DMS79 treated with DMSO at 0.1 percent for 48 hours (cell line): ENCODE measurements around the gene CUL3.
"Not testable (repeated sequence)": the region's sequence is repeated elsewhere in the genome, so short reads cannot be mapped to it uniquely, and the experiment has no call there.

Experiments used
- DNase-seq: peaks from one replicate; lab custom pipeline; 2025; lab: John Stamatoyannopoulos, UW

CUL3 gene

GRCh38 chr2:224585211-224586088, at the start of gene CUL3:
Gene CUL3, minus strand, starts transcription at chr2:224585363. Its CDS starts 354 bp downstream, at chr2:224585009.
- peak; percentile 96 for DNase-seq

GRCh38 chr2:224630659-224631550, 45.7 kb upstream of the CUL3 start:
- DNase-seq = no peak

GRCh38 chr2:224628416-224628815, 43.3 kb upstream of the CUL3 start:
- DNase-seq = no peak

GRCh38 chr2:224626735-224627134, 41.6 kb upstream of the CUL3 start:
- DNase-seq = no peak

- DNase-seq = no peak
These were observed 28.6 kb upstream of the CUL3 start for GRCh38 chr2:224613543-224614286.

- DNase-seq = no peak
These were observed 27.4 kb upstream of the CUL3 start for GRCh38 chr2:224612578-224612977.

GRCh38 chr2:224611938-224612337, 26.8 kb upstream of the CUL3 start:
- DNase-seq = no peak

GRCh38 chr2:224608104-224608503, 22.9 kb upstream of the CUL3 start:
- DNase-seq = no peak

- not testable (repeated sequence) for DNase-seq
These were observed 18.8 kb upstream of the CUL3 start for GRCh38 chr2:224603746-224604500.

- not testable (repeated sequence) for DNase-seq
These were observed 17.7 kb upstream of the CUL3 start for GRCh38 chr2:224602778-224603375.

- DNase-seq = no peak
These were observed 16.8 kb upstream of the CUL3 start for GRCh38 chr2:224601923-224602322.

- no peak for DNase-seq
These were observed 13.5 kb upstream of the CUL3 start for GRCh38 chr2:224598678-224599077.

GRCh38 chr2:224596289-224596688, 11.1 kb upstream of the CUL3 start:
- DNase-seq = no peak

GRCh38 chr2:224595518-224595917, 10.4 kb upstream of the CUL3 start:
- no peak for DNase-seq

- no peak for DNase-seq
These were observed 9.7 kb upstream of the CUL3 start for GRCh38 chr2:224594840-224595239.

GRCh38 chr2:224591220-224591619, 6.1 kb upstream of the CUL3 start:
- DNase-seq = no peak

- peak; percentile 8 for DNase-seq
These were observed 1.0 kb upstream of the CUL3 start for GRCh38 chr2:224586127-224586695.

GRCh38 chr2:224584785-224585210, 365 bp downstream of the CUL3 start:
- DNase-seq = peak; percentile 32

GRCh38 chr2:224584111-224584784, 915 bp downstream of the CUL3 start:
- peak; percentile 16 for DNase-seq

- not testable (repeated sequence) for DNase-seq
These were observed 2.1 kb downstream of the CUL3 start for GRCh38 chr2:224583033-224583432.
